SKM-1 (cell line): ENCODE data around the gene GALNT18.
A peak's percentile ranks its signal among the peaks of the same experiment; 100 is the strongest.

Source experiments
- DNase-seq: peaks from one replicate; lab custom pipeline; 2025; ENCODE audit not compliant: unreplicated experiment; lab: John Stamatoyannopoulos, UW

GALNT18 gene

GRCh38 chr11:11284481-11284880 is 337.3 kb downstream of the GALNT18 start:
- no peak for DNase-seq

GRCh38 chr11:11281626-11282025 is 340.2 kb downstream of the GALNT18 start:
- DNase-seq = no peak

GRCh38 chr11:11280826-11281225 is 341.0 kb downstream of the GALNT18 start:
- no peak for DNase-seq

GRCh38 chr11:11279956-11280689 is 341.7 kb downstream of the GALNT18 start:
- DNase-seq = no peak

- no peak for DNase-seq
Measured at GRCh38 chr11:11272254-11272653, 349.6 kb downstream of the GALNT18 start.

GRCh38 chr11:11270236-11270775 is 351.5 kb downstream of the GALNT18 start:
- DNase-seq = no peak

- DNase-seq = no peak
Measured at GRCh38 chr11:11268706-11269105, 353.1 kb downstream of the GALNT18 start.

GRCh38 chr11:11268119-11268518 is 353.7 kb downstream of the GALNT18 start:
- DNase-seq = no peak

GRCh38 chr11:11267312-11267711 is 354.5 kb downstream of the GALNT18 start:
- DNase-seq = no peak

GRCh38 chr11:11265994-11266606 is 355.7 kb downstream of the GALNT18 start:
- DNase-seq = peak; percentile 28

GRCh38 chr11:11265320-11265719 is 356.5 kb downstream of the GALNT18 start:
- DNase-seq = no peak

GRCh38 chr11:11263238-11264005 is 358.4 kb downstream of the GALNT18 start:
- DNase-seq = no peak

GRCh38 chr11:11262171-11262920 is 359.5 kb downstream of the GALNT18 start:
- DNase-seq = no peak

GRCh38 chr11:11261629-11262028 is 360.2 kb downstream of the GALNT18 start:
- no peak for DNase-seq

- DNase-seq = no peak
Measured at GRCh38 chr11:11260903-11261302, 360.9 kb downstream of the GALNT18 start.

GRCh38 chr11:11253995-11254394 is 367.8 kb downstream of the GALNT18 start:
- no peak for DNase-seq

GRCh38 chr11:11253497-11253896 is 368.3 kb downstream of the GALNT18 start:
- no peak for DNase-seq

GRCh38 chr11:11252403-11252802 is 369.4 kb downstream of the GALNT18 start:
- DNase-seq = no peak

- DNase-seq = no peak
Measured at GRCh38 chr11:11251394-11251970, 370.3 kb downstream of the GALNT18 start.

- no peak for DNase-seq
Measured at GRCh38 chr11:11250470-11250869, 371.3 kb downstream of the GALNT18 start.

GRCh38 chr11:11247576-11247975 is 374.2 kb downstream of the GALNT18 start:
- DNase-seq = no peak
